Activated CD4-positive, alpha-beta T cell treated with anti-CD3 and anti-CD28 coated beads, Interleukin-2, amount 10 ng/mL, durations not matched to agents 24 days and 14 days (primary cell): Measurements from ENCODE around the gene HAUS7. TPM values are rescaled to one million over a fixed set of nuclear protein-coding genes. Genes with fewer than 3 reads are reported as not detected.

Experiments used
- DNase-seq: peaks from one replicate; pipeline ENCODE4 v3.0.0; 2022
- H3K27ac Mint-ChIP-seq: one replicate; pipeline ENCODE4 v1.8.0; 2022; ENCODE audit warnings: mild to moderate bottlenecking, mixed read lengths
- H3K27me3 Mint-ChIP-seq: one replicate; pipeline ENCODE4 v1.8.0; 2022; ENCODE audit warnings: mixed read lengths
- H3K36me3 Mint-ChIP-seq: one replicate; pipeline ENCODE4 v1.8.0; 2022; ENCODE audit warnings: low read depth, mild to moderate bottlenecking, mixed read lengths
- H3K4me1 Mint-ChIP-seq: one replicate; pipeline ENCODE4 v1.8.0; 2021; ENCODE audit warnings: mixed read lengths
- H3K4me3 Mint-ChIP-seq: one replicate; pipeline ENCODE4 v1.8.0; 2022; ENCODE audit warnings: mild to moderate bottlenecking, moderate library complexity, mixed read lengths
- H3K9me3 Mint-ChIP-seq: one replicate; pipeline ENCODE4 v1.8.0; 2021; ENCODE audit warnings: mixed read lengths
- intact Hi-C: fragments of 100-400 bp; cut with micrococcal nuclease; formaldehyde crosslinking; loops from one replicate; pipeline ENCODE4 v1.15.1; 2023
- total RNA-seq: library from RNA; stranded (reverse); gene quantifications from 2 replicates; pipeline ENCODE4 v1.2.3, GENCODE V29; 2022

HAUS7 gene
- total RNA-seq, 1 donor from 2014 or later, result 79.4 TPM

DNA sequence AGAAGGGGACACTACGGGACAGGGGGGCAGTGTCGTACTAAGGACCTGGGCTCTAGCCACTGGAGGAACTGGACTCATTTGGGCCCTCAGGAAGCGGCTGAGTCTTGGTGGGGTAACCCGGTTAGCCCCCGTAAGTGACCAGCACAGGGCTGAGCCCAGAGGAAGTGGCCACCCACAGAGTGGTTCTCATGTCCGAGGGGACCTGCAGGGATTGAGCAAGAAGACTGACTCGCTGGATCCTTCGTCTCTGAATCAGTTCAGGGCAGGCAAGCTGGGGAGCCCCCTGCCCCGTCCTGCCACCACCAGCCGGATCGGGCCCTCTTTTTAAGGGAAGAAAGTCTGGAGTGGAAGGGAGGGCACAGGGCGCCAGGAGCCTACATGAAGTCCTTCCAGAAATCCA lies 23.7 kb upstream of the HAUS7 start:
- Mint-ChIP-seq H3K27me3 (peaks cover 3% of the 10 kb centered on the region), H3K4me1 (no peaks in the 10 kb centered on the region), H3K4me3 (no peak overlapping the region), H3K36me3 (no peaks in the 10 kb centered on the region), H3K27ac (no peak overlapping the region), H3K9me3 (no peaks in the 10 kb centered on the region)
- intact Hi-C loops, result no loop called here
- DNase-seq, result no peak

DNA sequence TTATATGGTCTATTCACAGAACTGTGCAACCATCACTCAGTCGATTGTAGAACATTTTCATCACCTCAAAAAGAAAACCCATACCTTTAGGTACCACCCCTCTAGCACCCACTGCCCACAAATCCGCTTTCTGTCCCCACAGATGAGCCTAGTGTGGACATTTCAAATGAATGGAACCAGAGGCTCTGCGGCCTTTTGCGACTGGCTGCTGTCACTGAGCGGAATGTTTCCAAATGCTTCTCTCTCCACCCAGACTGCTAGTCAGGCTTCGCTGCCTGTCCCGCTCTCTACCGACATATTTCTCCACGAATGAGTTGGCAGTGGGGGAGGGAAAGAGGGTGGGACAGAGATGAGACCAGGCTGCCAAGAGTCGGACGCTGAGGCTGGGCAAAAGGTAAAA lies 22.7 kb upstream of the HAUS7 start:
- H3K4me1 Mint-ChIP-seq, result no peaks in the 10 kb centered on the region

DNA sequence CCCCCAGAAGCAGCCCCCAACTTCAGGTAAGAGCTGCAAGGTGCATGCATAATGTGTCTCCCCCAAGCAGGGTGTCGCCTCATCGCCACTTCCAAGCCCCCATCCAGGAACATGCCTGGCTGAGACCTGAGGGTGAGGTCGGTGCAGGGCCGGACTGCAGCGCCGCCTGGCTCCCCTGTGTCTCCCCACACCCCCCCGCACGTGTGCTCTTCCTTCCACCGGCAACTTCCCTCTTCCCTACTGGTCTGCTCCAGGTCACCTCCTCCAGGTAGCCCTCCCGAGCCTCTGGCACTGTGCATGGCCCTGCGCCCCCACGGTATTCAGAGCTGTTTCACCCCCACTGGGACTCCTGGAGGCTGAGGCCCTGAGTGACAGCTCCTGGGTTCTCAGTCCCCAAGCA lies 22.2 kb upstream of the HAUS7 start:
- no peaks in the 10 kb centered on the region for H3K4me1 Mint-ChIP-seq
- H3K27ac Mint-ChIP-seq, result no peak overlapping the region
- no peak for DNase-seq
- H3K27me3 Mint-ChIP-seq, result peaks cover 3% of the 10 kb centered on the region
- H3K9me3 Mint-ChIP-seq, result no peaks in the 10 kb centered on the region
- intact Hi-C loops, result no loop called here
- no peak overlapping the region for H3K4me3 Mint-ChIP-seq
- H3K36me3 Mint-ChIP-seq, result no peaks in the 10 kb centered on the region

More for the DNA sequence above, 22.7 kb upstream of the HAUS7 start:
- Mint-ChIP-seq H3K9me3 (no peaks in the 10 kb centered on the region), H3K36me3 (no peaks in the 10 kb centered on the region), H3K27me3 (peaks cover 3% of the 10 kb centered on the region), H3K27ac (no peak overlapping the region), H3K4me3 (no peak overlapping the region)
- intact Hi-C loops, result no loop called here
- DNase-seq, result no peak

DNA sequence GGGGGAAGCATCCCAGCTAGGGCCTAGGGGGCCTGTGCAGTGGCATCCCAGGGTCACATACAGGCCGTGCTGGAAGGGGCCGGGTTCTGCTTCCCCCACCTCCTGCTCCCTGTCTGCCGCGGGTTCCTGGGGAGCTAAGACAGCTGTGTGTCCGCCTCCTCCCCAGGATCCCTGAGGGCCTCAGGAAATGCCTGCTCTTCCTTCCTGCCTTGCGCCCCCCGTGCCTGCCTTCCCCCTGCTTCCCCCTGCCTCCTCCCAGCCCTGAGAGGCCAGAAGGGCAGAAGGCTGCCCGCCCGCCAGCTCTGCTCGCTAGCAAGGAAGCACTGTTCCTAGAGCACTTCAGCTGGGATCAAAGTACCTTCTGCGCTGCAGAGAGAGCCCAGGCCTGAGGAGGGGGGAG lies 21.5 kb upstream of the HAUS7 start:
- Mint-ChIP-seq H3K4me3 (no peak overlapping the region), H3K4me1 (no peaks in the 10 kb centered on the region), H3K27ac (no peak overlapping the region), H3K9me3 (no peaks in the 10 kb centered on the region), H3K27me3 (peaks cover 3% of the 10 kb centered on the region), H3K36me3 (no peaks in the 10 kb centered on the region)
- no peak for DNase-seq
- intact Hi-C loops, result no loop called here

DNA sequence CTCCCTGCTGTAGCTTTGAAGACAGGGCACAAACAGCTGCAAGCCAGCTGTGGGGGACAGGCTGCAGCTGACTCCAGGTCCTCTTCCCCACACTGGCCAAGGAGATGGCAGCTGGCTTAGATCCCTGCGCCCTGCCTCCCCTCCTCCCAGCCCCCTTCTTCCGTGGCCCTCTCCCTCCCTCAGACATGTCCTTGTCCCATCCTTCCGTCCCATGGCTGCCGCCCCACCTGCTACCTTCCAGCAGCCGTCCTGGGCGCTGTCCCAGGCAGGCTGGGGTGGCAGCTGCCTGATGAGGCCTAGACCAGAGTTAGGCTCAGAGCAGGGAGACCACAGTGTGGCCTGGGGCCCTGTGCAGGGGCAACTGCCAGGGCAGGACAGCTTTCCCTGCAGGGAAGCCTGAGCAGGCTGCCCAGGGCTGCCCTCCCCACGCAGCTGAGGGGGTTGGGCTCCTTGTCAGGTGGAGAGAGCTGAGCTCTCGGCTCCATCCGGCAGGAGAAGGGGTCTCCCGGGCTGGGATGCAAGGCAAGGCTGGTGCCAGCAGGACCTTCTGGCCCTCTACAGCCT lies 21.1 kb upstream of the HAUS7 start:
- no peak overlapping the region for H3K27ac Mint-ChIP-seq

DNA sequence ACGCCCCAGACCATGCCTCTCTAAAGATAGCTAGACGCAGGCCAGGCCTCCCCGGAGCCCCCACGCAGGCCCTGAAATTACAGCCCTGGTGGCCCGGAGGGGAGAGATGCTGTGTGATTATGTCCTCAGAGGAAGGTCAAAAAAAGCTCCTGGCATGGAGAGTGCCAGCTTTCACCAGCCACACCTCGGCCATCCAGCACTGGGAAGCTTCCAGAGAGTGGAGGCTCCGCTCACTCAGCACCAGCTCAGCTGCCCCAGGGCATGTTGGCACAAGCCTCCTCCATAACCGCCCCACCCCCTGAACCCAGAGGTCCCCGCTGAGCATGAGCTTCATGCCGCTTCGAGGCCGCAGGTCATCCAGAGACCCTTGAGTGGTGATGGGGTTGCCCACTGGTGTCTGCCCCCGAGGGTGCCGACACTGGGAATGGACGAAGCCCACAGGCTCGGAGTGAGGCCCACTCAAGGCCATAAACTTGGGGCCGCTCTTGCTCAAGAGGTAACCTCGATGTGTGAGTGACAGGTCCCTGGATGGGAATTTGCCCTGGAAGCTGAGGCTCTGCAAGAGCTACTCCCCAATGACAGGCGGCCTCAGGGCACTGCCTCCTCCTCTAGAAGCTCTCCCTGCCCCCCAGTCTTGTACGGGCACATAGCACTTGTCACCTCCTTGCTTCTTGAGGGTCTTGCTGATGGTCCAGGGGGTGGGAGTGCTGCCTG lies 20.0 kb upstream of the HAUS7 start:
- DNase-seq, result no peak
- intact Hi-C loops, result no loop called here
- Mint-ChIP-seq H3K27ac (no peak overlapping the region), H3K9me3 (no peaks in the 10 kb centered on the region), H3K36me3 (no peaks in the 10 kb centered on the region), H3K4me1 (no peaks in the 10 kb centered on the region), H3K27me3 (peaks cover 3% of the 10 kb centered on the region), H3K4me3 (no peak overlapping the region)

More for the DNA sequence above, 21.1 kb upstream of the HAUS7 start:
- no peaks in the 10 kb centered on the region for H3K9me3 Mint-ChIP-seq
- no peaks in the 10 kb centered on the region for H3K4me1 Mint-ChIP-seq
- intact Hi-C loops, result no loop called here
- H3K4me3 Mint-ChIP-seq, result no peak overlapping the region
- DNase-seq, result no peak
- H3K27me3 Mint-ChIP-seq, result peaks cover 3% of the 10 kb centered on the region
- no peaks in the 10 kb centered on the region for H3K36me3 Mint-ChIP-seq

DNA sequence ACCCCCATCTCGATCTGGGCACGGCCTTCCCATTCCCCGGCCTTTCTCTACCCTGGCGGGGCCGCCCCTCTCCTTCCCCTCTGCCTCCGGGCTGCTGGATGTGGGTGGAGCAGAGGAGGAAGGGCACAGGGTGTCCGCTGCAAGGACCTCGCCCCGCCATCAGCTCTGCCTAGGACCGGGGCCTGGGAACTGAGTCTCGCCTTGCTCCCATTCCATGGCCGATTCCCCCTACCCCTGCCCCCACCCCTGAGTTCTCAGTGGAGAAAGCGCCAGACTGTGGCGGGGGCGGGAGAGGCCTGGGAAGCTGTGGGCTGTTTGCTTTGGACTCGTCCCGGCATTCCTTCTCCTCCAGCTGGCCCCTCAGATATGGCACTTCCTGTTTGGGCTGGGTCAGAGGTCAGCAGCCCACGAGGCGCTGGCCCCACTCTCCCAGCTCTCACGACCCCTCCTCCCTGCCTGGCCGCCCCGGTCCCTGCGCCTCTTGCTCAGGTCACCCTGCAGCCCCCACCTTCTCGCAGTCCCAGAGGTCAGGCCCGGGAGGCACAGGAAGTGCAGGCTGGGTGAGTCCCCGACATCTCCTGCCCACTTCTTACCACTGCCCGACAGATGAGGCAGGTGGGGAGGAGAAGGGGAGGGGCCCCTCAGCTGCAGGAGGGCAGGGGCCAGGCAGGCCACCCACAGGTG lies 18.0 kb upstream of the HAUS7 start:
- no peaks in the 10 kb centered on the region for H3K36me3 Mint-ChIP-seq
- DNase-seq, result no peak
- no peaks in the 10 kb centered on the region for H3K27me3 Mint-ChIP-seq
- H3K4me3 Mint-ChIP-seq, result no peak overlapping the region
- no peak overlapping the region for H3K27ac Mint-ChIP-seq
- H3K4me1 Mint-ChIP-seq, result no peaks in the 10 kb centered on the region
- intact Hi-C loops, result no loop called here
- H3K9me3 Mint-ChIP-seq, result no peaks in the 10 kb centered on the region

DNA sequence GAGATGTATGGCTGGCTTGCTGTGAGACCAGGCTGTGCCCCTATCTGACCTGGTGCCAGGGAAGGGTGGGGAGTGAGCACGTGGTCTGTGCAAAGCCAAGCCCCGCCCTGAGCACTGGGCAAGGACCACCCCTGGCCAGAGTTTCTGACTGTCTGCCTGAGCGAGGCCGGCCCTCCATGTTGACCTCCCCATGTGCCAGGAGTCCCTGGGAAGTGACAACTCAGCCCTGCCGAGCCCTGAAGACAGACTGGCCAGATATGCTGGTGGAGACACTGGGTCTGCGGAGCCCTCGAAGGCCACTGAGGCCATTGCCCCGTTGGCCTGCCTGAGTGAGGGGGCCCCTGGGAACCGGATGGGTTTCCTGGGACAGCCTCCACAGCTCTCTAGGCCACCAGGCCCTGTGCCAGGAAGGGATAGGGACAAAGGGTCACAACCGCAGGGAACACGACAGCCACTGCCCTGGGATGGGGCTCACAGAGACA lies 17.3 kb upstream of the HAUS7 start:
- intact Hi-C loops, result no loop called here
- Mint-ChIP-seq H3K4me3 (no peak overlapping the region), H3K36me3 (no peaks in the 10 kb centered on the region)

DNA sequence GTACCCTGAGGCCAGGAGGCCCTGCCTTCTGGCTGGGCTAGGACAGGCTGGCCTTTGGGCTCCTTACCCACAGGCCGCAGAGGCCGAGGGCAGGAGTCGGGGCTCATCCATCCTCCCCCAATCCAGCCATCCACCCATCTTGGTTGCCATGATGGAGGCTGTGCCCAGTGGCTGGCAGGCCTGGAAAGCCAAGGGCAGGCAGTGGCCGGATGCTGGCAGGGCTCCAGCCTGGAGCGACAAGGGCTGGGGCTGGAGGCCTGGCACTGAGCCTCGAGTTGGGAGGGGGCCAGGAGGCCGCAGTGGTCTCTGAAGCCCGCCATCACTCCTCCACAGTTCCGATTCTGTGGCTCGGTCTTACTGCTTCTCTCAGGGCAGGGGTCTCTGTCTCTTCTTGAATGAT lies 15.8 kb upstream of the HAUS7 start:
- no peaks in the 10 kb centered on the region for H3K9me3 Mint-ChIP-seq
- H3K4me1 Mint-ChIP-seq, result no peaks in the 10 kb centered on the region
- no peaks in the 10 kb centered on the region for H3K36me3 Mint-ChIP-seq
- intact Hi-C loops, result no loop called here
- no peaks in the 10 kb centered on the region for H3K27me3 Mint-ChIP-seq
- no peak for DNase-seq
- no peak overlapping the region for H3K4me3 Mint-ChIP-seq
- no peak overlapping the region for H3K27ac Mint-ChIP-seq

More for the DNA sequence above, 17.3 kb upstream of the HAUS7 start:
- Mint-ChIP-seq H3K27ac (no peak overlapping the region), H3K27me3 (no peaks in the 10 kb centered on the region), H3K4me1 (no peaks in the 10 kb centered on the region), H3K9me3 (no peaks in the 10 kb centered on the region)
- no peak for DNase-seq

DNA sequence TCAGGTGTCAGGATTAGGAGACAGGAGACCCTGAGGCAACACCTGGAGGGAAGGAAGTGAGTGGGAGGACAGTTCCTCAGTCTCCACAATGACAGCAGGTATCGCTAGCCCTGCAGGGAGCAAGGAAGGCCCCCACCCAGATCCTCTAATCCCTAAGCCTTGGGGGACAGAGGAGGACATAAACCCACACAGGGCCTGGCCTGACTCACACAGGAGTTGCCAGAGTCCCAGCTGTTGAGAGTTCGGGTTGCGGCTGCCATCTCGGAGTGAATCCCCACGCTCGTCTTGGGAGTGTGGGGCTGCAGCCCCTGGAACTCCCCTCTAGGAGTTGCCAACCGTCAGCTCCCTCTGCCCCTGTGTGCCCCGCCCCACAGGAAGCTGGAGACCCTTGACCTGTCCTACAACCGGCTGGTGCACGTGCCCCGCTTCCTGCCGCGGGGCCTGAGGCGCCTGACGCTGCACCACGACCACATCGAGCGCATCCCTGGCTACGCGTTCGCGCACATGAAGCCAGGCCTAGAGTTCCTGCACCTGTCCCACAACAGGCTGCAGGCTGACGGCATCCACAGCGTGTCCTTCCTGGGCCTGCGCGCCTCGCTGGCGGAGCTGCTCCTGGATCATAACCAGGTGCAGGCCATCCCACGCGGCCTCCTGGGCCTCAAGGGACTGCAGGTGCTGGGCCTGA lies 15.2 kb upstream of the HAUS7 start:
- Mint-ChIP-seq H3K27ac (no peak overlapping the region), H3K4me3 (no peak overlapping the region), H3K27me3 (no peaks in the 10 kb centered on the region), H3K36me3 (no peaks in the 10 kb centered on the region), H3K4me1 (no peaks in the 10 kb centered on the region), H3K9me3 (no peaks in the 10 kb centered on the region)
- intact Hi-C loops, result no loop called here
- DNase-seq, result no peak

DNA sequence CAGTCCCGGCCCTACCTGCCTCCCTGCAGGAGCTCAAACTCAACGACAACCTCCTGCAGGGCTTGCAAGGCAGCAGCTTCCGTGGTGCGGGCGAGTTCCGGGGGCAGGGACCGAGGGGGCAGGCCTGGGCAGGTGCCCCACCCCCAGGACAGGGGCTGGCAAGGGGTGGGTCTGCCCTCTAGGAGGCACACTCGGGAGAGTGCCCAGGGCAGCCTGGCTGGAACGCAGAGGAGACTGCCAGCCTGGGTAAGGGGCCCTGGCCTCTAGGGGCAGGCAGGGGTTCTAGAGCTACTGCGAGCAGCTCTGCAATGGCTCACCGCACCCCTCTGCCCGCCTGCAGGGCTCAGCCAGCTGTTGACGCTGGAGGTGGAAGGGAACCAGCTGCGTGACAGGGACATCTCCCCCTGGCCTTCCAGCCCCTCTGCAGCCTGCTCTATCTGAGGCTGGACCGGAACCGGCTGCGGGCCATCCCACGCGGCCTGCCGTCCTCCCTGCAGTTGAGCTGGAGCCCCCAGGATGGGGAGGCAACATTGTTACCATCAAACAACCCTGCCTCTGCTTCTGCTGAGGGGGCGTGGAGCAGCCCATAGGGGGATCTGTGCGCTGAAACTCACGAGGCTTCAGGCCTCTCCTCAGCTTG lies 12.1 kb upstream of the HAUS7 start:
- Mint-ChIP-seq H3K36me3 (no peaks in the 10 kb centered on the region), H3K4me1 (no peaks in the 10 kb centered on the region), H3K9me3 (no peaks in the 10 kb centered on the region), H3K27ac (no peak overlapping the region), H3K27me3 (no peaks in the 10 kb centered on the region), H3K4me3 (no peak overlapping the region)
- intact Hi-C loops, result no loop called here
- no peak for DNase-seq

DNA sequence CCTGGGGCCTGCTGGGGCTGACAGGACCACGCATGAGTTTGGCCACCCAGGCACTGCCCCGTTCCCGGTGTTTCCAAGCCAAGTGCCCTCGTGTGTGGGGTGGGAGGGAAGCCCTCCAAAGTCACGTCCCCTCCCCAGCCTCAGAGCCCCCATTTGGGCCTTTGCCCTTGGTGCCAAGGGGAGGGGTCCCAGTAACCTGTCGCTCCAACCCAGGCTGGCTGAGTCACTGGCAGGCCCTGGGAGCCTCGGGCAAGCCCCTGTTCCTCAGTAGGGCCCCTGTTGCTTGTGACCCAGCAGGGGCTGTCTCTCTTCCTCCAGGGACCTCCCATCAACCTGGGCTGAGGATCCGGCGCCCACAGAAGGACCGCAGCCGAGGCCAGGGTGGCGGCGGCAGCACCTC lies 10.7 kb upstream of the HAUS7 start:
- peaks cover 2% of the 10 kb centered on the region for H3K27me3 Mint-ChIP-seq
- H3K36me3 Mint-ChIP-seq, result no peaks in the 10 kb centered on the region
- no peak for DNase-seq
- H3K4me3 Mint-ChIP-seq, result no peak overlapping the region
- no peak overlapping the region for H3K27ac Mint-ChIP-seq
- intact Hi-C loops, result no loop called here
- H3K4me1 Mint-ChIP-seq, result no peaks in the 10 kb centered on the region
- H3K9me3 Mint-ChIP-seq, result no peaks in the 10 kb centered on the region

DNA sequence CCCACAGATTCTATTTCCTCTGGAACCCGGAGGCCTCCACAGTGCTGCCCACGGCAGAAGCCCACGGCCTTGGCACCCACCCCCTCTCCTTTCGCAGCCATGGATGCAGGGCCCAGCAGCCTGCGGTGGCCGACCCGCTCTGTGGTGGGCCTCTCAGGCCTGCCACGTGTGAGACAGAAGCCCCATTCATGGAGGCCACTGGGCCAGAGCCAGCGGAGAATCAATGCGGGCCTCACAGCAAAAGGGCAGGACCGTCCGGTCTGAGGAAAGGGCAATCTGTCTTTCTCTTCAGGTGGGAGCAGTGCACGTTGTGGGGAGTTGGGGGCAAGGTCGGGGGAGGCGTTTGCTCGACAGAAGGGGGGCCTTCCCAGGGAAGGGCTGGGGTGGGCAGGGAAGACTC lies 8.4 kb upstream of the HAUS7 start:
- no peak for DNase-seq
- intact Hi-C loops, result loop anchor here (10.0 kb wide), 1 partner anchor 144 kb away; the partner anchor contains the start of gene ZNF275
- H3K27me3 Mint-ChIP-seq, result peaks cover 6% of the 10 kb centered on the region
- H3K36me3 Mint-ChIP-seq, result no peaks in the 10 kb centered on the region
- no peak overlapping the region for H3K4me3 Mint-ChIP-seq
- no peaks in the 10 kb centered on the region for H3K4me1 Mint-ChIP-seq
- H3K9me3 Mint-ChIP-seq, result no peaks in the 10 kb centered on the region
- H3K27ac Mint-ChIP-seq, result no peak overlapping the region
